ELF-1 (cell line): Measurements from ENCODE around the gene CXCR2.

ENCODE experiments used
- DNase-seq: peaks from one replicate; pipeline ENCODE4 v3.0.0-alpha.2; 2016; ENCODE audit warnings: low read depth, low spot score

CXCR2 gene

GRCh38 chr2:218180467-218181114 is 54.8 kb downstream of the CXCR2 start:
- DNase-seq = no peak

DNA sequence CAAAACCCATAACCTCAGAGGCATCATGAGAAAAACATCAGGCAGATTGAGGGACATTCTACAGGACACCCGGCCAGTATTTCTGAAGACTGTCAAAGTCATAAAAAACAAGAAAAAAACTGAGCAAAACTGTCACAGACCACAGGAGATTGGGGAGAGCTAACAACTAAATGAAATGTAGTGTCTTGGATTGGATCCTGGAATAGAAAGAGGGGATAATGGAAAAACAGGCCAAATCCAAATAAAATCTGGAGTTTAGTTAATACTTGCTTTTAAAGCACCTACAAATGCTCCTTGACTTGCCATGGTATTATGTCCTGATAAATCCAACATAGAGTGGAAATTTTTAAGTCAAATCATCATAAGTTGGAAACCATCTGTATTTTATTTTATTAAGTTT is 58.5 kb downstream of the CXCR2 start:
- no peak for DNase-seq

DNA sequence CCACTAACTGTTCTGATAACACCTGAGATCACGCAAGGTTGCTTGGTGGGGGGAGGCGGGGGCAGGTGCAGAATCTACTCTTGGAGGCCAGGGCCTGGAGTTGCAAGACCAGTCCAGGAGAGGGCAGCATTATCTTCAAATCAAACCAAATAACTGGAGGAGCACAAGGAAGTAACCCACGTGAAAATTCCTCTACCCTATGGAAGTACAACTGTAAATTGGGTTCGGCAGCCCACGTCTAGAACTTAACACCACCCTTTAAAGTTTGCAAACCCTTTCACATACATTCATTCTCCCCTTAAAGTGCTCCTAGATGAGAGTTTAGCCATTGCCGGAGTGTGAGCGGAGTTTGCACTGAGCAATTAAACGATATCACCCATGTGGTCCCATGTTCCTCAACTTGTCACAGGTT is 60.5 kb downstream of the CXCR2 start:
- peak; percentile 82 for DNase-seq
